CD4-positive, alpha-beta T cell (primary cell): ENCODE measurements around the gene USP40. TPM values are rescaled to one million over a fixed set of nuclear protein-coding genes. Genes with fewer than 3 reads are reported as not detected.

Experiments
- ATAC-seq: fragments of 200-7000 bp; cut with Tn5 transposase; one replicate; pipeline ENCODE4 v1.10.0; 2022; ENCODE audit warnings: mild to moderate bottlenecking; ENCODE audit not compliant: poor library complexity
- CTCF ChIA-PET: fragments of 350-600 bp; sonication (Branson Sonifier 250); formaldehyde crosslinking; loops from one replicate; lab custom pipeline; 2021; ENCODE audit warnings: antibody characterized with exemption, inconsistent platforms; lab: Charles Lee
- POLR2A ChIA-PET: fragments of 350-600 bp; sonication (Branson Sonifier 250); formaldehyde crosslinking; loops from one replicate; lab custom pipeline; 2021; ENCODE audit warnings: antibody characterized with exemption, inconsistent platforms; lab: Charles Lee
- DNase-seq, 14 experiments: peaks; one replicate each; pipeline ENCODE4 v3.0.0-alpha.2; 2013 to 2020; ENCODE audit warnings: mixed read lengths in 2 of 14
- H3K27ac ChIP-seq, 2 donors: one replicate each; pipeline versions ENCODE4 v1.5.1 to v1.7.0; 2013; ENCODE audit warnings: low read length in 2 of 2, low read depth in 1 of 2, mild to moderate bottlenecking in 1 of 2
- H3K27me3 ChIP-seq, 2 experiments: 1 replicate in 1 of 2; 2 replicates in 1 of 2; pipeline versions ENCODE4 v1.6.1 to v1.7.0; 2013; ENCODE audit warnings: low read length in 2 of 2, control low read depth in 1 of 2, mild to moderate bottlenecking in 1 of 2, moderate library complexity in 1 of 2; ENCODE audit not compliant: insufficient read depth in 2 of 2, control insufficient read depth in 1 of 2
- H3K36me3 ChIP-seq: one replicate; pipeline ENCODE4 v1.6.1; 2013; ENCODE audit warnings: low read length, control low read depth; ENCODE audit not compliant: insufficient read depth
- H3K4me1 ChIP-seq: one replicate; pipeline ENCODE4 v1.6.1; 2013; ENCODE audit warnings: low read length, control low read depth; ENCODE audit not compliant: insufficient read depth
- H3K4me3 ChIP-seq: one replicate; pipeline ENCODE4 v1.5.1; 2013; ENCODE audit warnings: mild to moderate bottlenecking, low read length, moderate library complexity
- H3K9me3 ChIP-seq, 2 experiments: 1 replicate in 1 of 2; 2 replicates in 1 of 2; pipeline versions ENCODE4 v1.6.1 to v1.7.0; 2013; ENCODE audit warnings: low read length in 2 of 2, mild to moderate bottlenecking in 2 of 2, control low read depth in 1 of 2, moderate library complexity in 1 of 2; ENCODE audit not compliant: control insufficient read depth in 1 of 2, insufficient read depth in 1 of 2
- H3K27ac Mint-ChIP-seq: one replicate; pipeline ENCODE4 v1.8.0; 2020; ENCODE audit warnings: mixed read lengths
- H3K27me3 Mint-ChIP-seq: one replicate; pipeline ENCODE4 v1.8.0; 2021; ENCODE audit warnings: mixed read lengths
- H3K36me3 Mint-ChIP-seq: one replicate; pipeline ENCODE4 v1.8.0; 2021; ENCODE audit warnings: low read depth, mixed read lengths
- H3K4me1 Mint-ChIP-seq: one replicate; pipeline ENCODE4 v1.8.0; 2021; ENCODE audit warnings: low read depth, mixed read lengths
- H3K4me3 Mint-ChIP-seq: one replicate; pipeline ENCODE4 v1.8.0; 2020; ENCODE audit warnings: mild to moderate bottlenecking, mixed read lengths
- H3K9me3 Mint-ChIP-seq: one replicate; pipeline ENCODE4 v1.8.0; 2020; ENCODE audit warnings: mixed read lengths
- CTCF ChIP-seq: fragments of 200-600 bp; IDR thresholded peaks from one replicate; pipeline ENCODE4 v1.8.0; 2022; ENCODE audit warnings: antibody characterized with exemption, mild to moderate bottlenecking
- intact Hi-C, 2 experiments: fragments of 100-400 bp; cut with DNase I in 1 of 2; cut with micrococcal nuclease in 1 of 2; formaldehyde crosslinking; loops; one replicate each; pipeline versions ENCODE4 v1.15.1 to v1.9.0; 2023 to 2025; cut with DNase I, micrococcal nuclease
- total RNA-seq, 174 experiments: library from RNA in 2 of 174; stranded (reverse) in 2 of 174; gene quantifications; one replicate each; pipeline ENCODE4 v1.2.3 and lab custom pipeline; 2021 to 2026

USP40 gene
- total RNA-seq, 2 experiments from 2014 or later, result 7.2 to 8.7 TPM

GRCh38 chr2:233446121-233446520, 120.5 kb downstream of the USP40 start:
- ChIA-PET POLR2A (no interaction called here), CTCF (interaction anchor here (0.8 to 4.6 kb wide), 3 partner anchors 40 to 93 kb away, joined by 3 to 75 read pairs (median 3); no protein-coding TSS in a partner anchor)
- no peak overlapping the region for H3K4me3 Mint-ChIP-seq
- DNase-seq (peak in 1 of 14 experiments; percentile 12), ATAC-seq (no peak)
- Histone ChIP-seq H3K9me3 (no peaks in the 10 kb centered on the region), H3K27me3 (no peaks in the 10 kb centered on the region), H3K27ac (no peak overlapping the region), H3K4me3 (no peak overlapping the region), H3K36me3 (peaks cover 91% of the 10 kb centered on the region), H3K4me1 (peaks cover 12% of the 10 kb centered on the region)
- no peak for TF ChIP-seq CTCF
- intact Hi-C loops, result loop anchor here in 1 of 2 experiments (10.0 kb wide), 1 partner anchor 161 kb away; no protein-coding TSS in a partner anchor
- H3K4me1 Mint-ChIP-seq, result peaks cover 24% of the 10 kb centered on the region
- H3K9me3 Mint-ChIP-seq, result no peaks in the 10 kb centered on the region
- no peaks in the 10 kb centered on the region for H3K27me3 Mint-ChIP-seq
- peaks cover 95% of the 10 kb centered on the region for H3K36me3 Mint-ChIP-seq
- no peak overlapping the region for H3K27ac Mint-ChIP-seq

DNA sequence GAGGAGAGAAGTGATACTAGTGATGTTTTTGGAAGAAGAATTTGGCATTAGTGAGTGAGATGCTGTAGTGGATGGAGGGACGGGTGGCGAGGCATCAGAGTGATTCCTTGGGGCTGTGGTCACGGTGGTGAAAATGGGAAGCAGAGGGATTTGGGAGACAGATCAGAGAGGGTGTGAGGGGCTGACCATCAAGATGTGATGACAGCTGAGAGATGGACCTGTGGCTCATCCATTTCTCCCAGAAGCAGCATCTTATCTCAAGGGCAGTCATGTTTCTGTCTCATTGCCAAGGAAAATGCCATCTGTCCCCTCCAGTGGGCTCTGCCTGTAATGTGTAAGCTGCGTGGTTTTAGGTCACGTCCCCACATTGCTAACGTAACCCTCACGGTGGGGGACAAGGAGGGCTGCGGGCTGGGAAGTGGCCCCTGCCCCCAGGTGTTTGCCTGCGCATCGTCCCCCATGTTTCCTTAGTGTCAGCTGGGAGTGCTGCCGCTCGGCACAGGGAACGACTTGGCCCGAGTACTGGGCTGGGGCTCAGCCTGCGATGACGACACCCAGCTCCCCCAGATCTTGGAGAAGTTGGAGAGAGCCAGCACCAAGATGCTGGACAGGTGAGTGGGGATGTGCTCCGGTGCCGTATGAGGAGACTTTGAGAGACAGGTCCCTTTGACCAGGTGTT, 121.3 kb downstream of the USP40 start:
- ChIA-PET POLR2A (interaction anchor here (1.2 kb wide), 1 partner anchor 41 kb away, joined by 3 read pairs; no protein-coding TSS in a partner anchor), CTCF (interaction anchor here (1.1 to 4.6 kb wide), 2 partner anchors 39 to 92 kb away, joined by 3 to 75 read pairs; no protein-coding TSS in a partner anchor)
- H3K36me3 ChIP-seq, result peaks cover 86% of the 10 kb centered on the region
- no peak overlapping the region for H3K4me3 Mint-ChIP-seq
- peak in 1 of 14 experiments; percentile 20 for DNase-seq
- no peak for TF ChIP-seq CTCF
- peak overlapping the region; percentile 14 for H3K27ac Mint-ChIP-seq
- H3K4me3 ChIP-seq, result no peak overlapping the region
- peaks cover 96% of the 10 kb centered on the region for H3K36me3 Mint-ChIP-seq
- intact Hi-C loops, result loop anchor here in 1 of 2 experiments (10.0 kb wide), 1 partner anchor 160 kb away; no protein-coding TSS in a partner anchor
- H3K9me3 Mint-ChIP-seq, result no peaks in the 10 kb centered on the region
- H3K9me3 ChIP-seq, result no peaks in the 10 kb centered on the region
- ATAC-seq, result no peak
- no peak overlapping the region for H3K27ac ChIP-seq
- H3K27me3 ChIP-seq, result no peaks in the 10 kb centered on the region
- H3K27me3 Mint-ChIP-seq, result no peaks in the 10 kb centered on the region
- H3K4me1 ChIP-seq, result peaks cover 12% of the 10 kb centered on the region
- peaks cover 24% of the 10 kb centered on the region for H3K4me1 Mint-ChIP-seq

DNA sequence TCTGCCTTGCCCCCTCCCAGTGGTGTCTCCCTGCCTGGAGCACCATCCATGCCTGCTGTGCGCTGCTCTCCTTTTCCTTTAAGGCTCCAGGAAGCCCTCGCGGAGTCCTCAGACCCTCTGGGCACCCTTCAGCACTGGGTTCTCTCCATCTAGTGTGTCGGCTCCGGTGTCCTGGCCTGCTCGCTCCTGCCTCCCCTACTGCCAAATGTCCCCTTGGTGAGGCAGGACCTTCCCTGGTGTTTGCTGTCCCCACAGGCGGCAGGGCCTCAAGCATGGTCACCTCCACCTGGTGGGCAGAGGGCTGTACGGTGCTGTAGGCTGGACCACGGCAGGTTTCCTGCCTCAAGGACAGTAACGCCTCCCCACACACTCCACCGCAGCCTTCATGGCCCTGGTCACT, 122.1 kb downstream of the USP40 start:
- Histone ChIP-seq H3K4me1 (peaks cover 12% of the 10 kb centered on the region), H3K27me3 (no peaks in the 10 kb centered on the region), H3K36me3 (peaks cover 86% of the 10 kb centered on the region), H3K4me3 (no peak overlapping the region), H3K9me3 (no peaks in the 10 kb centered on the region), H3K27ac (no peak overlapping the region)
- Mint-ChIP-seq H3K27me3 (no peaks in the 10 kb centered on the region), H3K4me3 (no peak overlapping the region), H3K4me1 (peaks cover 29% of the 10 kb centered on the region), H3K9me3 (no peaks in the 10 kb centered on the region), H3K27ac (no peak overlapping the region), H3K36me3 (peaks cover 97% of the 10 kb centered on the region)
- ATAC-seq (no peak), DNase-seq (peak in 1 of 14 experiments; percentile 30)
- POLR2A ChIA-PET, result interaction anchor here (2.0 to 2.6 kb wide), 3 partner anchors 18 to 40 kb away, joined by 4 to 38 read pairs (median 34); no protein-coding TSS in a partner anchor
- intact Hi-C loops, result loop anchor here (5.0 to 10.0 kb wide), 4 partner anchors 160 to 682 kb away; no protein-coding TSS in a partner anchor
- TF ChIP-seq CTCF, result no peak
- CTCF ChIA-PET, result interaction anchor here (1.4 to 4.6 kb wide), 4 partner anchors 18 to 38 kb away, joined by 7 to 75 read pairs (median 31); no protein-coding TSS in a partner anchor
